H1 (cell line): ENCODE measurements around the gene CMTM1. TPM values are rescaled to one million over a fixed set of nuclear protein-coding genes. Genes with fewer than 3 reads are reported as not detected.

Source experiments
- CTCF ChIA-PET: fragments of 300-600 bp; sonication (Branson Sonifier 250); formaldehyde crosslinking; loops from one replicate; lab custom pipeline; 2021; ENCODE audit not compliant: partially characterized antibody; lab: Charles Lee
- POLR2A ChIA-PET: fragments of 300-600 bp; sonication (Branson Sonifier 250); formaldehyde crosslinking; loops from one replicate; lab custom pipeline; 2021; ENCODE audit warnings: inconsistent platforms; ENCODE audit not compliant: partially characterized antibody; lab: Charles Lee
- DNase-seq, 2 experiments: peaks; one replicate each; pipeline versions ENCODE4 v3.0.0 to v3.0.0-alpha.2; 2010 to 2022; ENCODE audit warnings: low spot score in 2 of 2, low read depth in 1 of 2, mixed read lengths in 1 of 2
- FAIRE-seq: peaks from 2 replicates; lab custom pipeline; 2011; peaks lifted over from hg19 to GRCh38; lab: Jason Lieb, UNC
- H2AFZ ChIP-seq: 2 replicates; pipeline ENCODE4 v1.8.1; 2012; ENCODE audit warnings: low read length, inconsistent platforms
- H2AK5ac ChIP-seq: 2 replicates; pipeline ENCODE4 v1.6.1; 2013; ENCODE audit warnings: low read depth, low read length
- H2BK120ac ChIP-seq: replicated peaks from 2 replicates; pipeline ENCODE3; 2013; ENCODE audit warnings: low read depth, low read length, inconsistent platforms
- H2BK12ac ChIP-seq: 2 replicates; pipeline ENCODE4 v1.6.1; 2013; ENCODE audit warnings: low read depth, low read length
- H2BK15ac ChIP-seq: 2 replicates; pipeline ENCODE4 v1.6.1; 2013; ENCODE audit warnings: low read length
- H2BK20ac ChIP-seq: 2 replicates; pipeline ENCODE4 v1.6.1; 2013; ENCODE audit warnings: low read length
- H2BK5ac ChIP-seq: 2 replicates; pipeline ENCODE4 v1.6.1; 2013; ENCODE audit warnings: low read depth, low read length
- H3K14ac ChIP-seq: 2 replicates; pipeline ENCODE4 v1.6.1; 2013; ENCODE audit warnings: inconsistent platforms; ENCODE audit not compliant: insufficient read length
- H3K18ac ChIP-seq: 2 replicates; pipeline ENCODE4 v1.6.1; 2013; ENCODE audit warnings: low read length; ENCODE audit errors: extremely low read depth
- H3K23ac ChIP-seq: 2 replicates; pipeline ENCODE4 v1.6.1; 2013; ENCODE audit warnings: inconsistent platforms; ENCODE audit not compliant: insufficient read length
- H3K23me2 ChIP-seq: 2 replicates; pipeline ENCODE4 v1.6.1; 2013; ENCODE audit warnings: low read depth, low read length
- H3K27ac ChIP-seq: 2 replicates; pipeline ENCODE4 v1.6.1; 2011; ENCODE audit warnings: low read depth, low read length, inconsistent platforms
- H3K27me3 ChIP-seq, 4 experiments: replicated peaks in 1 of 4; 1 replicate in 1 of 4; 2 replicates in 3 of 4; pipeline versions ENCODE4 v1.6.1 to v1.8.1; 2011 to 2013; ENCODE audit warnings: low read length in 3 of 4, mild to moderate bottlenecking in 3 of 4, inconsistent platforms in 2 of 4, mixed read lengths in 2 of 4, moderate library complexity in 1 of 4; ENCODE audit not compliant: control insufficient read depth in 3 of 4, insufficient read depth in 3 of 4; ENCODE audit errors: extremely low read depth in 1 of 4
- H3K36me3 ChIP-seq, 4 experiments: 2 replicates each; pipeline versions ENCODE4 v1.6.1 to v1.8.1; 2011 to 2013; ENCODE audit warnings: mild to moderate bottlenecking in 4 of 4, low read length in 3 of 4, moderate library complexity in 2 of 4, control low read depth in 1 of 4, inconsistent platforms in 1 of 4; ENCODE audit not compliant: insufficient read depth in 4 of 4, control insufficient read depth in 2 of 4
- H3K4ac ChIP-seq: replicated peaks from 2 replicates; pipeline ENCODE3; 2013; ENCODE audit warnings: low read length, low read depth, mixed read lengths, inconsistent platforms; ENCODE audit not compliant: insufficient read length
- H3K4me1 ChIP-seq, 4 experiments: replicated peaks in 1 of 4; 1 replicate in 1 of 4; 2 replicates in 3 of 4; pipeline versions ENCODE4 v1.6.1 to v1.8.1; 2011 to 2013; ENCODE audit warnings: low read length in 3 of 4, inconsistent platforms in 2 of 4, mixed read lengths in 1 of 4; ENCODE audit not compliant: insufficient read depth in 4 of 4, control insufficient read depth in 3 of 4
- H3K4me2 ChIP-seq, 2 experiments: 2 replicates each; pipeline versions ENCODE4 v1.6.1 to v1.8.1; 2011 to 2013; ENCODE audit warnings: low read depth in 2 of 2, low read length in 2 of 2, control low read depth in 1 of 2, inconsistent platforms in 1 of 2, mild to moderate bottlenecking in 1 of 2; ENCODE audit not compliant: insufficient read depth in 1 of 2
- H3K4me3 ChIP-seq, 4 experiments: fragments of 200-600, 300-600 bp in 1 of 4; sonication (generic), shearing (Covaris generic), sonication (Bioruptor Twin) in 1 of 4; 2 replicates each; pipeline versions ENCODE4 v1.5.1 to v1.8.1; 2011 to 2016; ENCODE audit warnings: low read length in 4 of 4, low read depth in 3 of 4, control low read depth in 2 of 4, inconsistent platforms in 2 of 4, mild to moderate bottlenecking in 2 of 4, mixed read lengths in 1 of 4, moderate library complexity in 1 of 4; ENCODE audit not compliant: insufficient read depth in 2 of 4; ENCODE audit errors: extremely low read depth in 1 of 4
- H3K56ac ChIP-seq: replicated peaks from 2 replicates; pipeline ENCODE3; 2013; ENCODE audit warnings: low read depth, mild to moderate bottlenecking, mixed read lengths, low read length, inconsistent platforms; ENCODE audit not compliant: insufficient read length
- H3K79me1 ChIP-seq: 2 replicates; pipeline ENCODE4 v1.6.1; 2013; ENCODE audit warnings: low read depth, low read length, control low read depth
- H3K79me2 ChIP-seq, 2 experiments: 2 replicates each; pipeline versions ENCODE4 v1.6.1 to v1.8.1; 2012 to 2013; ENCODE audit warnings: low read length in 2 of 2, mild to moderate bottlenecking in 2 of 2, inconsistent platforms in 1 of 2; ENCODE audit not compliant: insufficient read depth in 2 of 2, control insufficient read depth in 1 of 2
- H3K9ac ChIP-seq, 4 experiments: replicated peaks in 1 of 4; 1 replicate in 1 of 4; 2 replicates in 3 of 4; pipeline versions ENCODE4 v1.6.1 to v1.8.1; 2011 to 2013; ENCODE audit warnings: low read depth in 3 of 4, low read length in 3 of 4, control low read depth in 2 of 4, mild to moderate bottlenecking in 2 of 4, moderate library complexity in 2 of 4, inconsistent platforms in 1 of 4; ENCODE audit errors: extremely low read depth in 1 of 4
- H3K9me3 ChIP-seq, 2 experiments: 2 replicates each; pipeline versions ENCODE4 v1.6.1 to v1.8.1; 2012 to 2013; ENCODE audit warnings: mild to moderate bottlenecking in 2 of 2, moderate library complexity in 2 of 2, control low read depth in 1 of 2, inconsistent platforms in 1 of 2, low read depth in 1 of 2, low read length in 1 of 2, mixed read lengths in 1 of 2; ENCODE audit not compliant: insufficient read depth in 2 of 2
- H4K20me1 ChIP-seq, 2 experiments: replicated peaks in 1 of 2; 2 replicates each; pipeline versions ENCODE3 to v1.8.1; 2011 to 2013; ENCODE audit warnings: inconsistent platforms in 2 of 2, low read length in 2 of 2, mild to moderate bottlenecking in 1 of 2; ENCODE audit not compliant: insufficient read depth in 2 of 2, control insufficient read depth in 1 of 2
- H4K5ac ChIP-seq: 2 replicates; pipeline ENCODE4 v1.6.1; 2013; ENCODE audit warnings: low read length, low read depth, mixed read lengths, inconsistent platforms; ENCODE audit not compliant: insufficient read length
- H4K8ac ChIP-seq: 2 replicates; pipeline ENCODE4 v1.8.0; 2013; ENCODE audit warnings: mild to moderate bottlenecking, moderate library complexity, low read length, inconsistent platforms; ENCODE audit not compliant: insufficient read depth; ENCODE audit errors: extremely low read depth
- H4K91ac ChIP-seq: replicated peaks from 2 replicates; pipeline ENCODE3; 2013; ENCODE audit warnings: low read length, mixed read lengths, inconsistent platforms; ENCODE audit not compliant: insufficient read length
- GTF2F1 ChIP-seq: IDR thresholded peaks from 2 replicates; pipeline ENCODE4 v1.6.1; 2012; ENCODE audit warnings: low read depth, low read length, improper control_type of control experiment, borderline replicate concordance
- SIRT6 ChIP-seq: IDR thresholded peaks from one replicate; pipeline ENCODE4 v1.7.1; 2012; ENCODE audit warnings: low read length, inconsistent platforms
- WGBS, 2 experiments: shearing (Covaris generic) in 1 of 2; methylation state at CpG; one replicate each; pipeline versions ENCODE4 v1.1.6 to v1.1.7; 2013 to 2015; ENCODE audit warnings: low lambda C conversion rate in 2 of 2, mixed read lengths in 2 of 2, inconsistent platforms in 1 of 2, low coverage in 1 of 2, missing lambda C conversion rate in 1 of 2; ENCODE audit not compliant: insufficient replicate concordance in 2 of 2, insufficient coverage in 1 of 2, insufficient read length in 1 of 2; ENCODE audit errors: extremely low coverage in 1 of 2, missing lambda C conversion rate in 1 of 2; 5-methylcytosine and 5-hydroxymethylcytosine counted together
- polyA plus RNA-seq, 7 experiments: library from polyadenylated mRNA; depleted of rRNA in 3 of 7; stranded (reverse) in 5 of 7; unstranded in 2 of 7; fragments of >200 nt in 5 of 7; fragments of 200-250 nt in 2 of 7; gene quantifications; 1 replicate in 5 of 7; 2 replicates in 1 of 7; 4 replicates in 1 of 7; pipeline versions ENCODE4 v1.2.1 to v1.2.3, GENCODE V29; 2011 to 2013; ENCODE audit warnings: missing spikeins in 2 of 7, mixed read lengths in 2 of 7
- total RNA-seq: library from RNA; stranded (reverse); fragmentation: NEBNext Ultra II Directional; extraction: Animal tissue kit (Norgen Biotek cat#: 25700); gene quantifications from 2 replicates; pipeline ENCODE4 v1.2.1, GENCODE V29; 2021

CMTM1 gene
- total and polyA plus RNA-seq, 2 of the 8 experiments (the other 6 are each of a cell fraction or from before 2014, with no cell fraction given), result 1.2 to 2.0 TPM

- H3K79me1 ChIP-seq, result no peaks in the 10 kb centered on the region
Measured at GRCh38 chr16:66538910-66539309, 27.3 kb upstream of the CMTM1 start.

More at GRCh38 chr16:66538910-66539309, 27.3 kb upstream of the CMTM1 start:
- no peak overlapping the region for H3K4ac ChIP-seq
- no peaks in the 10 kb centered on the region for H3K79me2 ChIP-seq
- no peak overlapping the region for H2BK20ac ChIP-seq
- H2BK120ac ChIP-seq, result no peak overlapping the region
- H3K36me3 ChIP-seq, result no peaks in the 10 kb centered on the region
- no peak for DNase-seq
- no peak for FAIRE-seq
- H3K23ac ChIP-seq, result no peak overlapping the region
- H2AK5ac ChIP-seq, result no peak overlapping the region
- H2BK12ac ChIP-seq, result no peak overlapping the region
- 94% methylated on average over 5 of the region's 5 CpGs; no CpG with 5 or more reads in 1 of the 2 experiments for WGBS, 2 experiments
- no peak overlapping the region for H3K18ac ChIP-seq
- no peak overlapping the region for H4K91ac ChIP-seq
- POLR2A ChIA-PET, result interaction anchor here (1.5 kb wide), 1 partner anchor 10 kb away, joined by 4 read pairs; no protein-coding TSS in a partner anchor
- H3K27me3 ChIP-seq, result no peaks in the 10 kb centered on the region
- H3K4me1 ChIP-seq, result peaks cover 0 to 10% (median 4%) of the 10 kb centered on the region in 4 experiments; a peak in 4 of 7 replicates
- H3K9me3 ChIP-seq, result no peaks in the 10 kb centered on the region
- no peak overlapping the region for H3K9ac ChIP-seq
- H3K14ac ChIP-seq, result no peak overlapping the region
- H4K5ac ChIP-seq, result no peak overlapping the region
- CTCF ChIA-PET, result interaction anchor here (1.6 kb wide), 1 partner anchor 112 kb away, joined by 5 read pairs; no protein-coding TSS in a partner anchor
- H3K56ac ChIP-seq, result no peak overlapping the region
- no peak overlapping the region for H2BK15ac ChIP-seq
- no peaks in the 10 kb centered on the region for H3K23me2 ChIP-seq
- no peaks in the 10 kb centered on the region for H4K20me1 ChIP-seq
- no peak overlapping the region for H2BK5ac ChIP-seq
- TF ChIP-seq SIRT6 (no peak), GTF2F1 (no peak)
- TF ChIP-seq, all 59 proteins: peak for 0
- Histone ChIP-seq H4K8ac (no peak overlapping the region), H3K4me2 (no peak overlapping the region), H3K27ac (no peak overlapping the region), H3K4me3 (no peak overlapping the region), H2AFZ (no peak overlapping the region)
